ENCODE results near the gene OR10R2. TPM values are rescaled to one million over a fixed set of nuclear protein-coding genes. Genes with fewer than 3 reads are reported as not detected.
"Not testable (repeated sequence)": the region's sequence is repeated elsewhere in the genome, so short reads cannot be mapped to it uniquely, and the experiment has no call there.

The OR10R2 gene, protein sequence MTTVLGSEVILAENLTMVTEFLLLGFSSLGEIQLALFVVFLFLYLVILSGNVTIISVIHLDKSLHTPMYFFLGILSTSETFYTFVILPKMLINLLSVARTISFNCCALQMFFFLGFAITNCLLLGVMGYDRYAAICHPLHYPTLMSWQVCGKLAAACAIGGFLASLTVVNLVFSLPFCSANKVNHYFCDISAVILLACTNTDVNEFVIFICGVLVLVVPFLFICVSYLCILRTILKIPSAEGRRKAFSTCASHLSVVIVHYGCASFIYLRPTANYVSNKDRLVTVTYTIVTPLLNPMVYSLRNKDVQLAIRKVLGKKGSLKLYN
- total RNA-seq = not detected in 2 replicates

DNA sequence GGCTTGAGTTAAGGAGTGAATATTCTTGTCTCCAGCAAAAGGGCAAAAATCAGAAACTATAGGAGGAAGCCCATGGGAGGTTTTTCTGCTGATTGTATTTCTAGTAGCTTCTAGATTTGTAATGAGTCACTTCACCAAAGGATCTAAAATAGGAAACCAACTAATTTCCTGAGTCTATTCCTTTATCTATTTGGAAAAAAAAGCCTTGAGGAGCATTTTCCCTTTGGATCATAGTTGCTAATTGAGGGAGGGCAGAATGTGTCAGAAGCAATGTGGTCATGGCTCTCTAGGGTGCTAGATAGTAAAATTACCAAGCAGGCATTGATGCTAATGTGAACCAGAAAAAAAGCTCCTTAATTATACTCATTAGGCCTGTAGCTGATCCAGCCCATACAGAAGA, at the start of gene OR10R2:
TSS of gene OR10R2 (plus strand) at position 301 of the 400 bp plus-strand sequence. CDS start 106 bp downstream, outside the sequence.
- no peak for DNase-seq (ENCODE audit: extremely low read depth, low read depth, low spot score)

DNA sequence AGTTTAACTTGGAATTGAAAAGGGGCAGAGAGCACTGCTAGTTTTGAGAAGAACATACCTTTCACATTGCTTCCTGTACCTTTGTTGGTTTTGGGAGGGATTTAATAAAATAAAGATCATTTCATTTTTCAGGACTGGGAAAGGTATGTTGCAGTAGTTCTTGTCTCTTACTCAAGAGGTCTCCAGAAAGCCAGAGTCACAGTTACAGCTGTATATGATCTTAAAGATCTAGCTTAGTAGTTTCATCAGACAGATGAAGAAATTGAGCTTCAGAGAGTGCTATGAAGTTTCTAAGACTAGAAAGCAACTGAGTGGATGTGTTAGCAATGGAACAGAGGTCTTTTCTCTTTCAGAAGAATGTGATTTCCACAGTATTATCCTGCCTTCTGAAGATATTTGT, 47.0 kb upstream of the OR10R2 start:
- DNase-seq (ENCODE audit: extremely low read depth, low read depth, low spot score) = no peak

DNA sequence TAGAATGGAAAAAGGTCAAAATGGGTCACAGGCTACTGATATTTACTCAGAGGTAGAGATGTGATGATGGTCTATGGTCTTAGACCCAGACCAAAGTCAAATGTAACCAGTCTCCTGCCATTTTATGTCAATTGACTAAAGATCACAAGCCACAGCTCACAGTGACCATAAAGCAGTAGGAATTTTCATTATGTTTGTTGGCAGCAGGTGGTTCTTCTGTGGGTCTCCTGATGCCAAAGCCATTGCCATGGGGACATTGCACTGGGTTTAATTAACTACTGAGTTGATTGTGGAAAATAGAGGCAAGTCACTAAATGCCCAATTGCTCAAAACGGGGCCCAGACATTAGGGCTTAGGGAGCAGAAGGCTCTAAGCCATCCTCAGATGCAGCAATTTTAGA, 45.9 kb upstream of the OR10R2 start, which contains the start of gene OR10K2:
TSS of gene OR10K2 (minus strand) at position 101 of the 400 bp plus-strand sequence. CDS start 5,371 bp downstream, outside the sequence.
- DNase-seq (ENCODE audit: extremely low read depth, low read depth, low spot score) = no peak

DNA sequence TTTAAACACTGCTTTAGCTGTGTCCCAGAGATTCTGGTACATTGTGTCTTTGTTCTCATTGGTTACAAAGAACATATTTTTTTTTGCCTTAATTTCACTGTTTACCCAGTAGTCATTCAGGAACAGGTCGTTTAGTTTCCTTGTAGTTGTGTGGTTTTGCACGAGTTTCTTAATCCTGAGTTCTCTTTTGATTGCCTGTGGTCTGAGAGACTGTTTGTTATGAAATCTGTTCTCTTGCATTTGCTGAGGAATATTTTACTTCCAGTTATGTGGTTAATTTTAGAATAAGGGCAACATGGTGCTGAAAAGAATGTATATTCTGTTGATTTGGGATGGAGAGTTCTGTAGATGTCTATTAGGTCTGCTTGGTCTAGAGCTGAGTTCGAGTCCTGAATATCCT, 41.9 kb upstream of the OR10R2 start:
- not testable (repeated sequence) for DNase-seq (ENCODE audit: extremely low read depth, low read depth, low spot score)

DNA sequence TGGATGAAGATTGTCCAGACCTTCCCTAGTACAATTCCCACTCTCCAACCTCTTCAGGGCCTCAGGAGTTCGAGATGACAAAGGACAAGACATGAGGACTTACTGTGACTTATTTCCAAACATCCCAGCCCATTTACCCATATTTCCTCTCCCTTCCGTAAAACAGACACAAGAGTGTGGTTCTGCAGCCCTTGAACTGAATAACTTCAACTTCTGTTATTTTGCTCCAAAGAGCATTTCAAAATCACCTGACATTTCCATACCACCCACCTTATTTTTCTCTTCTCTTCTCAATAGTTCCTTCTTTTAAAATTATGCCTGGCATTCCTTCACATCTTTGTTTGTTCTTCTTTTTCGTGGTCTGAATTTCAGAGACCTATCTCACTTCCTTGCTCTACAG, 37.3 kb upstream of the OR10R2 start:
- DNase-seq (ENCODE audit: extremely low read depth, low read depth, low spot score) = no peak

DNA sequence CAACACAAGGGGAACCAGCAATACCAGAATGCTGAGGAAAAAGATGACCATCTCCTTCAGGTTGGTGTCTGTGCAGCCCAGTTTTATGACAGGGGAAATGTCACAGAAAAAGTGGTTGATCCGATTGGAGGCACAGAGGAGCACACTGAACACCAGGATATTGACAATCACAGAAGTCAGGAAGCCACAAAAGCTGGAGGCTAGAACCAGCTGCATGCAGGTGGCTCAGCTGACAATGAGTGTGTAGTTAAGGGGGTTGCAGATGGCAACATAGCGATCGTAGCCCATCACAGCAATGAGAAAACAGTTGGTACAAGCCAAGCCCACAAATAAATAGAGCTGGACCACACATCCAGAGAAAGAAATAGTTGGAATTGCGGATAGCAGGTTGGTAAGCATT, 26.6 kb upstream of the OR10R2 start:
- DNase-seq (ENCODE audit: extremely low read depth, low read depth, low spot score) = no peak

DNA sequence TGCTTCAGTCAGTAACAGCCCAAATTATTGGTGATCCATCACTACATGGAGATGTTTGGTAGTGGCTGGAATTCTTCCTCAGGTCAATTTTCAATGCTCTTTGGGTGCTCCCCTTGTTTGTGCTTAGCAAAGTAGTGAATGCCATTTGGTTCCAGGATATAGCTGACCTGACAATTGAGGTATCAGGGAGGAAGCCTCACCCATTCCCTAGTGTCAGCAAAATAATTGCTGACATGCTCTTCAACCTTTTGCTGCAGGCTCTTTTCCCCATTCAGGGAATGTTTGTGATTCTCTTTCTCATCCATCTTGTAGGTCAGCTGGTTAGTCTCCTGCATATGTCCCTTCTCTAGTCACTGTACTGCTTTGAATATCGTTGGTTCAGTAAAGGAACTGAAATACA, 17.5 kb upstream of the OR10R2 start:
- no peak for DNase-seq (ENCODE audit: extremely low read depth, low read depth, low spot score)

DNA sequence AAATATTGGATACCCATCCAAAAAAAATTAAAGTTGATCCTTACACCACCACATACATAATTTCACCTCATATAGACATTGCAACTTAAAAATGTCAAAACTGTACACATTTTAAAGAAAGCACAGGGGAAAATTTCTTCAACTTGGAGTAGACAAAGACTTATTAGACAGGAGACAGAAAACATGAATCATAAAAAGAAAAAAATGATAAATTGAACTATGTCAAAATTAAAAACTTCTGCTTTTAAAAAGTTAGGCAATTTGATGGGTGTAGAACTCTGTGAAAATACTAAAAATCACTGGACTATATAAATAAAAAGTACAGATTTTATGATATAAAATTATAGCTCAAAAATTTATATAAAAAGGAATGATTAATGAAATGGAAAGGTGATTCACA, 14.8 kb upstream of the OR10R2 start:
- DNase-seq (ENCODE audit: extremely low read depth, low read depth, low spot score) = no peak

DNA sequence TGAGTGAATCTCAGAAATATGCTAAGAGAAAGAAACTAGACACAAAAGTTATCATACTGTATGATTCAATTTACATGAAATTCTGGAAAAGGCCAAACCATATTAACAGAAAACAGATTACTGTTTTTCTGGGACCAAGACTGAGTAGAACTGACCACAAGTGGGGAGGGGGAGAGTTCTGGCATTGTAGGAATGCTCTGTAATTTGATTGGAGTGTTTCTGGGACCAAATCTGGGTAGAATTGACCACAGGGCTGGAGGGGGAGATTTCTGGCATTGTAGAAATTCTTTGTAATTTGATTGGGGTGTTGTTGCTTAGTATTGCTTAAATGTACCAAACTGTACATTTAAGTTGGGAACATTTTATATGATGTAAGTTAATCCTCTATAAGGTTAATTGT, 13.8 kb upstream of the OR10R2 start:
- no peak for DNase-seq (ENCODE audit: extremely low read depth, low read depth, low spot score)

DNA sequence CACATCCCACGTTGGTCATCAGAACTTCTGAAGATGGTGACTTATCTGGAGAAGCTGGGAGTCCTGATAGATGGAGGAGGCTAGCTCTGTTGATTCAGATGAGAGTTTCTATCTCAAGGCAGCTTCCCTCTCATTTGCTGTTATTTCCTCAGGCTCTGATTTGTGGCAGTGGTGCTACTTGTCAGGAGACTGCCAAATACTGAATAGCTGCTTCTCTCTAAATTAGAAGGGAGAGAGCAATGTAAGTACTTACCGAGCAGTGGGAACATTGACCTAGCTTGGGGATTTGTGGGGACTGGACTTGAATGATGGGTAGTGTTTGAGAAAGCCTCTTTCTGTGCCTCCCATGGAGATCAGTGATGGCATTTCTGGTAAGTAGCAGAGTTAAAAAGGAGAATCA, 10.5 kb upstream of the OR10R2 start, which contains the start of gene OR10K1:
TSS of gene OR10K1 (plus strand) at position 301 of the 400 bp plus-strand sequence. CDS start 3,728 bp downstream, outside the sequence.
- DNase-seq (ENCODE audit: extremely low read depth, low read depth, low spot score) = no peak

DNA sequence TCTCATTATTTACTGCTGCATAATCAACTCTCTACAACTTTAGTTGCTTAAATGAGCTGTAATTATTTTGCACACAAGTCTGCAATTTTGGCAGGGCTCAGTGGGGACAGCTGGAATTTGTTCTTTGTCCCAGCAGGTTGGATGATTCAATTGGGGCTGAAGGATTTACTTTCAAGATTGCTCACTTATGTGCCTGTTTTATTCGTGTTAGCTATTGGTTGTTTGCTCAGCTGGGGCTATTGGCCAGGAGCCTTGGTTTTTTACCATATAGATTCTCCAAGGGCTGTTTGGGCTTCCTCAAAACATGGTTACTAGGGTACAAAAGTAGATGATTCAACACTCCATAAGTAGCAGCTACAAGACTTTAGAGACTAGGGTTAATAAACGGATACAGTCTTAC, 13.4 kb downstream of the OR10R2 start:
- no peak for DNase-seq (ENCODE audit: extremely low read depth, low read depth, low spot score)

DNA sequence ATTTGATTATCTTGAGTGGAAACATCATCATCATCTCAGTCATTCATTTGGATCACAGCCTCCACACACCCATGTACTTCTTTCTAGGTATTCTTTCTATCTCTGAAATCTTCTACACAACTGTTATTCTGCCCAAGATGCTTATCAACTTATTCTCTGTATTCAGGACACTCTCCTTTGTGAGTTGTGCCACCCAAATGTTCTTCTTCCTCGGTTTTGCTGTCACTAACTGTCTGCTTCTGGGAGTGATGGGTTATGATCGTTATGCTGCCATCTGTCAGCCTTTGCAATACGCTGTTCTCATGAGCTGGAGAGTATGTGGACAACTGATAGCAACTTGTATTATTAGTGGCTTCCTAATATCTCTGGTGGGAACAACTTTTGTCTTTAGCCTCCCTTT, 19.3 kb downstream of the OR10R2 start:
- DNase-seq (ENCODE audit: extremely low read depth, low read depth, low spot score) = no peak

DNA sequence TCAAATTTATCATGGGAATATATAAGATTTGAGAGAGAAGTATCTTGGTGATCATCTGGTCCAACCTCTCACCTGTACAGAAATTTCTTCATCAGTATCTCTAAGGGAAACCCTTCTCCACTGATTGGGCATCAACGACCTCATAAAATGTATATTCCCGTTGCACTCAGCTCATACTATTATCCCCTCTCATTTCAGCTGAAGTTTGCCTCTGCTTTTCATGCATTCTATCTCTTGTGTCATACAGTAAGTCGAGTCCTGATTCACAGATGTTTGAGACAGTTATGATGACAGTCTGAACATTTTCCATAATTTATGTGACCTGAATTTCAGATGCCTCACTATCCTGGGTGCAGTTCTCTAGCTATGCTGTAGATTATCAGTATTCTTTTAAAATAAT, 21.0 kb downstream of the OR10R2 start:
- DNase-seq (ENCODE audit: extremely low read depth, low read depth, low spot score) = no peak

DNA sequence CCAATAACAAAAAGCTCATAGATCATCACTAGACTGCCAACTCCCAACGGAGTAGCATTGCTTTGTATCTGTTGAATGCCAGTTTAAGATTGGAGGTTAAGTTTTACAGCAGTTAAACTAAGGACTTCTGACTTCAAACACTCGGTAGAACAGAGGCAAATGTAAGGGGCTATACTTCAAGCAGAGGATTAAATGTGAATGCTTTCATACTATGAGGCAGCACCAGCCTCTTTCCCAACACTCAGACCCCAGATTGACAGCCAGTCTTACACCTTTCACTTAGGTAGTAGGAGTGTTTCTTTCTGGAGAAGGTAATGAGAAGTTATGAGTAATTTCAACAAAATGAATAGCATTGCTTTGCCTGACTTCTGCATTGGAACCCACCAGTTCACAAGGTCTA, 22.8 kb downstream of the OR10R2 start:
- no peak for DNase-seq (ENCODE audit: extremely low read depth, low read depth, low spot score)

DNA sequence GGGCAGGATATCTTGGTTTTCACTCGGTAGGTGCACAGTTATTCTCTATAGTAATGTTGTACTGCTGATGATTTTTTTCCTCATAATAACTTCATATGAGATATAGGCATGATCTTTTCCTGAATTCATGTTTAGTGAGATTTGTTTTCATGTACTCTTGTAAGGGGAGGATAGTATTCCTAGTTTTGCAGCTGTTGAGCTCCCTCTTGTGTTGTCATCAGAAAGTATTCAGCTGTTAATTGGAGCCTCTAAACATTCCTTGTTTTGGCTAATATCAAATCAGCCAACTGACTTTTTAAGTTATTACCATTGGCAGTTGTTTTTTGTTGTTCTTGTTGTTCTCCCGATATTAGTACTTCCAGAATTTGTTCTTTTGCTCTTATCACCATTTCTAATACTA, 24.4 kb downstream of the OR10R2 start:
- DNase-seq (ENCODE audit: extremely low read depth, low read depth, low spot score) = no peak

DNA sequence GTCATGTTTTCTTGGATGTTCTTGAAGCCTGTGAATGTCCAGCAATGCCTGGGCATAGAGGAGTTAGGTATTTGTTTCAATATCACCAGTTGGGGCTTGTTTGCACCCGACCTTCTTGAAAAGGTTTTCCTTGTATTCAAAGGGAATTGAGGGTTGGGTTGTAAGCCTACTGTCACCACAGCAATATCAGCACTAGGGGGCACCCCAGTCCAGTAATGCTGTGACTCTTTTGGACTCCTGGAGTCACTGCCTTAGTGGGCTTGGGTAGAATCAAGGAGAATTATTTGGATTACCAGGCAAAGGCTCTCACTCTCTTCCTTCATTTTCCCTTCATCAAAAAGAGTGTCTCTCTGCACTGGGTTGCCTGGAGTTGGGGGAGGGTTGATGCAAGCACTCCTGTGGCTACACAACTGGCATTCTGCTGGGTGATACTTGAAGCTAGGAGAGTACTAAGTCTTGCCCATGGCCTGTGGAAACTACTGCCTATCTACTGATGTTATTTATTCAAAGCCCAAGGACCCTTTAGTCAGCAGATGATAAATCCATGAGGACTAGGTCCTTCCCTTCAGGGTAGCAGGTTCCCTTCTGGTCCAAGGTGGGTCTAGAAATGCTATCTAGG, 34.5 kb downstream of the OR10R2 start:
- no peak for DNase-seq (ENCODE audit: extremely low read depth, low read depth, low spot score)

DNA sequence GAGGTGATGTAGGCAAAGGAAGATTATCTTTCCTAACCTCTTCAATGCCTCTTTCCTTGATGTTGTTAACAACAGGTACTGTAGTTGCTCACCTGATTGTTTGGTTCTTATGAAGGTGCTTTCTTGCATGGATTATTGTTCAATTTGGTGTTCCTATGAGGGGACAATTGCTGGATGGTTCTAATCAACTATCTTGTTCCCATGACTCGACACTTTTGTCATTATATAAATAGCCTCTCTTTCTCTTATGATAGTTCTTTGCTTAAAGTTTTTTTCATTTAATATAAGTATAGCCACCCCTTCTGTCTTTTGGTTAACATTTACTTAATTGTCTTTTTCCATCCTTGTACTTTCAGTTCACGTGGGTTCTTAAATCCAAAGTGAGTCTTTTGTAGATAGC, 35.5 kb downstream of the OR10R2 start:
- DNase-seq (ENCODE audit: extremely low read depth, low read depth, low spot score) = no peak

DNA sequence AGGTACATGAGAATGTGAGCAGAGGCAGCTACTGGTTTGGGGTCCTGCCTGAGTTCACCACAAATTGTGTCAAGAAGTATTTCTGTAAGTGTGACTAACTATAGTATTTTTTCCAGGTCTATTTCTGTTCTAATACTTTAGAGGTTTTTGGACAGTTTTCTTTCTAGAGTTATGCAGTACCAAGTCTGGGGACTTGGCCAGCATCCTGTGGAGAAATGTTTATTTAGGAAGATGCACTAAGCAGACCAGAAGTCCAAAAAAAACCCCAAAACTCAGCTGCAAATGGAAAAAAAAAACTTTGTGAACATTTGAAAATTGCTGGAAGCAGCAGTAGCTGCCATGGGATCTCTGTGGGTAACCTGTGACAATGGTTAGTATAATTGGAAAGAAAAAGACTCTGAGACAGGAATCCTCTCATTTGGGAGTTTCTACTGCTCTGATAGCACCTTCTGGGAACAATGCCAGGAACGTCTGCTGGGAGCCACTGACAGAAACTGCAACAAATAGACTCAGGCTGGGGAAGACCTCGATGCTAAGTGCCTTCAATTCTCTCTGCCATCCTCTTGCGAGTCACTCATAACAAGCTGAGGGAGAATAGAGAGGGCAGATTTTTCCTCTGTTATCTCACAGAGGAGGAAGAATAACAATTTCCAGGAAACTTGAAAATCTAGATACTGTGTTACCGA, 37.6 kb downstream of the OR10R2 start:
- no peak for DNase-seq (ENCODE audit: extremely low read depth, low read depth, low spot score)

DNA sequence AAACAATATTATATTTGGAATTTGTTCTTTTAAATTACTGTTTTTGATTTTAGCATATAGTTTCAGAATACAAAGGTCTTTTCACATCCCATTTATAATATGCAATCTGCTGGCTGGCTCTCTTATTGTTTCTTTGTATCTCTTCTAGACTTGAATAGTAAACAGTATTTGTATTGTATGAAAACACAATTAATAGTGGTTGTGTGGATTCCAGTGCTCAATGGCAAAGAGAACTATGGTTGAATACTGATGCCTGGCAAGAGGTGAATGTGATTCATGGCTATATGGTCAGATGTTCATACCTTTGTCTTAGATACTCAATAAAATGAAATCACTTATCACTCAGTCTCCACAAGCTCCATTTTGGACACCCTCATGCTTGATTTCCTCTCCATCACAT, 44.9 kb downstream of the OR10R2 start:
- DNase-seq (ENCODE audit: extremely low read depth, low read depth, low spot score) = no peak

DNA sequence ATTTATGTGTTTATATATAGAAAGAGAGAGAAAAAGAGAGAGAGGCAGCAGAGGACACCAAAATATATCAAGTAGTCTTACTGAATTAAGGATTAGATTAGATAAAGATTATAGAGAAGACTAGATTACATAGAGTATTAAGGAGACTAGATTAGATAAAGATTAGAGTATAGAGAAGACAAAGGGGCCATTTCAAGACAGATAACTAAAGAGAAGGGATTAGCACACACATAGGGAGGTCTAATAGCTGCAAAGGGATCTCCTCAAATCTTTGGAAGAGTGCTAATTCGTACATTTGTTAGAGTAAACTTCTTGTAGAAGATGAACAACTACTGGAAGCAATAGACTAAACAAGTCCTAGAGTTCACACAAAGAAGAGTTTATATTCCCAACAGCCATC, 48.0 kb downstream of the OR10R2 start:
- no peak for DNase-seq (ENCODE audit: extremely low read depth, low read depth, low spot score)

DNA sequence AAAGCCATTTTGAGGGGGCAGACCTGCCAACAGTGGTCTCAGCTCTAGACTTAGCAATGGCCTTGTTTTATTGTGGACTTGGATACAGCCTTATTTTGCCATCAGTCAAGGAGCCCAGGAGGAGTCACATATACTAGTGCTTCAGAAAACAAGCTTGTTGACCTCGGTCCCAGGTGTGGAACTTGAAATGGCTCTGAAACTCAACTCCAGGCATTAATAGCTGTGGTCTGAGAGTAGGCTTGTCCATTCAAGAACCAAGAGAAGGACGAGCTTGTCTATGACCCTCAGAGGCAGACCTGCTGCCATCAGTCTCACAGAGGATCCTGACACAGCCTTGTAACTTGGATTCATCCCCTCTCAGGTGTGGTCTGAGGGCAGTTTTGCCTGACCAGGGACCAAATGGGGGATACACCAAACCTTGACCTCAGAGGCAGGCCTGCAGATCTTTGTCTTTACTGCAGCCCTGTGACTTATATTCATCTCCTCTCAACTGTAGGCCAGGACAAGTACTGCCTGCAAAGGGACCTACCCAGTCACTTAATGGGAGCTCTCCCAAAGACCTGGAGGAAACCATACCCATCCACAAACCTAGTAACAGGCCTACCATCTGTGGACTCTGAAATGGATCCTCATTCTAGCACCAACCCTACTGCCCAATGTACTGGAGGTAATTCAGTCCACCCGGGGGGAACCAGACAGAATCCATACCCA, 49.1 kb downstream of the OR10R2 start:
- no peak for DNase-seq (ENCODE audit: extremely low read depth, low read depth, low spot score)

Data from glomerular endothelial cell (primary cell).